COLO829 (cell line): ENCODE measurements around the gene ACTL6B.

Experiments
- DNase-seq: peaks from one replicate; pipeline ENCODE4 v3.0.0; 2012; ENCODE audit warnings: low spot score

ACTL6B gene

GRCh38 chr7:100600730-100601038, 55.6 kb downstream of the ACTL6B start:
- no peak for DNase-seq

- no peak for DNase-seq
These were observed 56.1 kb downstream of the ACTL6B start for GRCh38 chr7:100599911-100600729.

- DNase-seq = no peak
These were observed 57.8 kb downstream of the ACTL6B start for GRCh38 chr7:100598425-100598824.

- no peak for DNase-seq
These were observed 61.1 kb downstream of the ACTL6B start for GRCh38 chr7:100595188-100595587.
